WI38 (cell line): ENCODE results near the gene CD37.
"Not testable (repeated sequence)": the region's sequence is repeated elsewhere in the genome, so short reads cannot be mapped to it uniquely, and the experiment has no call there.

ENCODE experiments used
- H3K4me3 ChIP-seq: 2 replicates; pipeline ENCODE4 v1.5.1; 2011; ENCODE audit warnings: low read depth, mild to moderate bottlenecking, control low read depth, low read length
- TF ChIP-seq, protein P1 (sequence below): IDR thresholded peaks from 2 replicates; pipeline ENCODE4 v1.5.1; 2012; ENCODE audit warnings: low read depth, mild to moderate bottlenecking, control low read depth, low read length

CD37 gene

DNA sequence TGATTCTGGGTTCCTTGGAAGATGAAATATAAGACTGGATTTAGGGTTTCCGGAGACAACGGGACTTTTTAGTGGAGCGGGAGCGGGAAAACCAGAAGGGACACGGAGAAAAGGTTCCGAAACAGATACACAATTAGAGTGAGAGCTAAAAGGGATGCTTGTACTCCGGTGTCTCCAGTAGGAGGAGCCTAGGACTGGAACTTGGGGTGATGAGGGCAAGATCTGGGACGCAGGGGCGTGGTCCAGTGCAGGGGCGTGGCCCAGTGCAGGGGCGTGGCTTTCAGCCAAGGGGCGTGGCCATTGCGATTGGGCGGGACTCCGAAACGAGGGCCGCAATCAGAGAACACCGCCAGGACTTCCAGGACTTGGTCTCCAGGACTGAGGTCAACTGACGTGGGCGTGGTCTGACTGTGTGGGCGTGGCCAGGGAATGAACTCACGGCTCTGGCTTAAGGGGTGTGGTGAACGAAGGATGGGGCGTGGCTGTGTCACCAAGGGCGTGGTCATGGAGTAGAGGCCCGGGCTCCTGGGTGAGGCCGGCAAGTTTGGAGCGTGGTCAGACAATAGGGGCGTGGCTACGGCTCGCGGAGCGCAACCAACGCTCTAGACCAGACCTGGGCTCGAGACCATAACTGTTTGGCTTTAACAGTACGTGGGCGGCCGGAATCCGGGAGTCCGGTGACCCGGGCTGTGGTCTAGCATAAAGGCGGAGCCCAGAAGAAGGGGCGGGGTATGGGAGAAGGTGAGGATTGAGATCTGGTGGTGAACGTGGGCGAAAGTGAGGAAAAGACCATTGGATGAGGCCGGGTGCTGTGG, 28.3 kb downstream of the CD37 start, which contains the start of gene DKKL1:
DKKL1 (plus strand) TSS at position 610 of the 815 bp plus-strand sequence; CDS start at position 732, 122 bp downstream.
- TF ChIP-seq, protein P1, sequence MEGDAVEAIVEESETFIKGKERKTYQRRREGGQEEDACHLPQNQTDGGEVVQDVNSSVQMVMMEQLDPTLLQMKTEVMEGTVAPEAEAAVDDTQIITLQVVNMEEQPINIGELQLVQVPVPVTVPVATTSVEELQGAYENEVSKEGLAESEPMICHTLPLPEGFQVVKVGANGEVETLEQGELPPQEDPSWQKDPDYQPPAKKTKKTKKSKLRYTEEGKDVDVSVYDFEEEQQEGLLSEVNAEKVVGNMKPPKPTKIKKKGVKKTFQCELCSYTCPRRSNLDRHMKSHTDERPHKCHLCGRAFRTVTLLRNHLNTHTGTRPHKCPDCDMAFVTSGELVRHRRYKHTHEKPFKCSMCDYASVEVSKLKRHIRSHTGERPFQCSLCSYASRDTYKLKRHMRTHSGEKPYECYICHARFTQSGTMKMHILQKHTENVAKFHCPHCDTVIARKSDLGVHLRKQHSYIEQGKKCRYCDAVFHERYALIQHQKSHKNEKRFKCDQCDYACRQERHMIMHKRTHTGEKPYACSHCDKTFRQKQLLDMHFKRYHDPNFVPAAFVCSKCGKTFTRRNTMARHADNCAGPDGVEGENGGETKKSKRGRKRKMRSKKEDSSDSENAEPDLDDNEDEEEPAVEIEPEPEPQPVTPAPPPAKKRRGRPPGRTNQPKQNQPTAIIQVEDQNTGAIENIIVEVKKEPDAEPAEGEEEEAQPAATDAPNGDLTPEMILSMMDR, result no peak
- H3K4me3 ChIP-seq, result peak within 1 kb of the TSS; percentile 93

DNA sequence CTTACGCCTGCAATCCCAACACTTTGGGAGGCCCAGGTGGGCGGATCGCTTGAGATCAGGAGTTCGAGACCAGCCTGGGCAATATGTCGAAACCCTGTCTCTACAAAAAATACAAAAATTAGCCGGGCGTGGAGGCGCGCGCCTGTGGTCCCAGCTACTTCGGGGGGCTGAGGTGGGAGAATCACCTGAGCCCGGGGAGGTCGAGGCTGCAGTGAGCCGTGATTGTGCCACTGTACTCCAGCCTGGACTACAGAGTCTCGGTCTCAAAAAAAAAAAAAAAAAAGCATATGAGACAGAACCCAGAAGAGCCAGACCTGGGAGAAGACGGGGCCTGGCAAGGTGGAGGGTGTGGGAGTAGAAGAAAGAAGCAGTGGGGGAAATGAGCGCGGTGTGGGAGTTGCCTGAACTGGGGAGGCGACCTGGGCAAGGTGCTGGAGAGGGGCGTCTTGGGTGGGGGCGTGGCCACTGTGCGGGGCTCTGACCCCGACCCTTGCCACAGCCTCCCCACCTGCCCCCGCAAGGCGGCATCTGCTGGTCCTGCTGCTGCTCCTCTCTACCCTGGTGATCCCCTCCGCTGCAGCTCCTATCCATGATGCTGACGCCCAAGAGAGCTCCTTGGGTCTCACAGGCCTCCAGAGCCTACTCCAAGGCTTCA, 29.0 kb downstream of the CD37 start:
- TF ChIP-seq, protein P1, result no peak
- H3K4me3 ChIP-seq, result no peak overlapping the region

DNA sequence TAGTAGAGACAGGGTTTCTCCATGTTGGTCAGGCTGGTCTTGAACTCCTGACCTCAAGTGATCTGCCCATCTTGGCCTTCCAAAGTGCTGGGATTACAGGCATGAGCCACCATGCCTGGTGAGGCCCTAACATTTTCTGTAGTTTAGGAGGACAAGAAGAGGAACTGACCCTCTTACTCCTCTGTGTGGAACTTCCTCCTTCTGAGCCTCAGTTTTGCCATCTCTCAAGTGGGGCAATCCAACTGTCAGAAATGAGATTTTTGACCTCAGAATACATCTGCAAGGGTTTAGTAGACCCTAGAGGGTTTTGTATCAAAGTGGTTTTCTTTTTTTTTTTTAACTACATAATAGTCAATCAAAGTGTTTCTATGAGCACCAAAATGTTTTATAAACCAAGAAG, 30.9 kb downstream of the CD37 start:
- TF ChIP-seq, protein P1, result no peak
- no peak overlapping the region for H3K4me3 ChIP-seq

DNA sequence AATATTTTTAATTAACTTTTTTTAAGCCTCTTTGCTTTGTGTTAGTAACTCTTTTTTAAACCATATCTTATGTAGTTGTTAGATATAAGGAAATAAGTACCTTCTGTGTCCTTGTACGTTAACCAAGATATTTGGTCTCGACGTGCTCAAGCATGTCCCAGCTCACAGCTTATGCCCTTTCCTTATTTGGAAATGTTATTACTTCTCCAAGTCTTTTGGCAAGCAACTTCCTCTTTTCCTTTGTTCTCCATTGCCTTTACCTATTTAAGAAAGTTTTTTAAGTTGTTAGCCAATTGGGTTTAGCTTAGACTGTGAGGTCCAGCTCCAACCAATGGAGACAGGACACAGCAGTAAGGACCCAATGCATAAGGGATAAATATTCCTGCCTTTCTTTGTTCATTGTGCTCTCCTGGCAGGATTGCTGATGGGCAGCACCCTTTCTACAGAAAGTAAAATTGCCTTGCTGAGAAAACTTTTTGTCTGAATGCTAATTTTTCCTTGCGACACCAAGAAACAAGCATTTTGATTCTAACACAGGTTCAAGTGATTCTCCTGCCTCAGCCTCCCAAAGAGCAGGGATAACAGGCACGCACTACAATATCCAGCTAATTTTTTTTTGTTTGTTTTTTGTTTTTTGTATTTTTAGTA, 33.6 kb downstream of the CD37 start:
- TF ChIP-seq, protein P1, result no peak
- H3K4me3 ChIP-seq, result no peak overlapping the region

DNA sequence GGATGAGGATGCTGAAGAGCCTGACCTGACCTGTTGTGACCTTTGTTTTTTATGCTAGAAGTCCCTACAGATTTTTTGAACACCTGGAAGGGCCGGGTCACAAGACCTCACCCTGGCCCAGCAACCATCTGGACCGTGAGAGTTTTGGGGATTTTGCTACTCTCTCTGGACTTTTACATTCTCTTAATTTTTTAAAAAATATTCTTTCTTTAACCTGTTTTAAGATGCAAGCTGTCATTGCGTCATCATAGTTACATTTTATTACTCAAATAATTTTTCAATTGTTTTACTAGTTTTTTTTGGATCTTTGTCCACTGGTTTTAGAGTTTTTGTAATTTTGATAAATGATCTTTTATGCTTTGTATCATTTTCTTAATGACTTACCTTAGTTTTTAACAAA, 36.0 kb downstream of the CD37 start:
- TF ChIP-seq, protein P1, result no peak
- no peak overlapping the region for H3K4me3 ChIP-seq

DNA sequence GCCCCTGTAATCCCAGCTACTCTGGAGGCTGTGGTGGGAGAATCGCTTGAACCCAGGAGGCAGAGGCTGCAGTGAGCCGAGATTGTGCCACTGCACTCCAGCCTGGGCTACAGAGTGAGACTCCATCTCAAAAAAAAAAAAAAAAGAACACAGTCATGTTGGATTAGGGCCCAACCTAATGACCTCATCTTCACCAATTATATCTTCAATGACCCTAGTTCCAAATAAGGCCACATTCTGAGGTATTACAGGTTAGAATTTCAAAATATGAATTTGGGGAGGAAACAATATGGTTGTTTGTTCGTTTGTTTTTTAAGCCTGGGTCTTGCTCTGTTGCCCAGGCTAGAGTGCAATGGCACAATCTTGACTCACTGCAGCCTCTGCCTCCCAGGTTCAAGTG, 38.0 kb downstream of the CD37 start:
- not testable (repeated sequence) for H3K4me3 ChIP-seq

DNA sequence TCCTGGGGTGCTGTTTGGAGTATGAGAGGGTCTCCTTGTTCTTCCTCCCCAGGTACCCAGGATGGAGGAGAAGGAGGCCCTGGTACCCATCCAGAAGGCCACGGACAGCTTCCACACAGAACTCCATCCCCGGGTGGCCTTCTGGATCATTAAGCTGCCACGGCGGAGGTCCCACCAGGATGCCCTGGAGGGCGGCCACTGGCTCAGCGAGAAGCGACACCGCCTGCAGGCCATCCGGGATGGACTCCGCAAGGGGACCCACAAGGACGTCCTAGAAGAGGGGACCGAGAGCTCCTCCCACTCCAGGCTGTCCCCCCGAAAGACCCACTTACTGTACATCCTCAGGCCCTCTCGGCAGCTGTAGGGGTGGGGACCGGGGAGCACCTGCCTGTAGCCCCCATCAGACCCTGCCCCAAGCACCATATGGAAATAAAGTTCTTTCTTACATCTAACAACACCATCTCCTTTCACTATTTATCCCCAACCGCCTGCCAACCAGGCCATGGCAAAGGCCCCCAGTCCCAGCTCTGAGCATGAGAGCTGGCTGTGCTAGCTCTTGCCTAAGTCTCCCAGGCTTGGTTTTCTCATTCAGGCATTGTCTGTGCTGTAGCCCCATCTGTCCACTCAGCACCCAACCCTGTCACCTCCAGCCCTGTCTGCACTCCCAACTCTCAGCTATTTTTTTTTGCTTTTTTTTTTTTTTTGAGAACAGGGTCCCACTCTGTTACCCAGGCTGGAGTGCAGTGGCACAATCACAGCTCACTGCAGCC, 39.6 kb downstream of the CD37 start:
- no peak overlapping the region for H3K4me3 ChIP-seq
- TF ChIP-seq, protein P1, result no peak
